K562 treated with DMSO at 1 percent for 48 hours (cell line): Measurements from ENCODE around the gene POF1B. TPM values are rescaled to one million over a fixed set of nuclear protein-coding genes. Genes with fewer than 3 reads are reported as not detected.

Experiments
- total RNA-seq: library from RNA; unstranded; fragments of 300-600 nt; gene quantifications from 2 replicates; pipeline ENCODE4 v1.2.3, GENCODE V29; 2022; ENCODE audit warnings: low replicate concordance; ENCODE audit errors: extremely low read depth

The POF1B gene
- not detected in 2 replicates for total RNA-seq

GRCh38 chrX:85379174-85379907 lies at the start of gene POF1B:
POF1B (minus strand) TSS chrX:85379665; CDS start chrX:85379454, 211 bp downstream.

GRCh38 chrX:85243761-85244449 lies 135.6 kb downstream of the POF1B start, which contains the start of the genes SATL1 and ZNF711:
SATL1 (minus strand) TSS chrX:85243779; CDS start chrX:85108968, 134,811 bp downstream.
ZNF711 (plus strand) TSS chrX:85243991; CDS start chrX:85247573, 3,582 bp downstream.

Other genes starting within 250 kb of the POF1B start
- not detected in 2 replicates for gene SATL1, start 135.9 kb downstream of the POF1B start, total RNA-seq
- gene ZNF711, start 135.7 kb downstream of the POF1B start, total RNA-seq, result not detected in 2 replicates